C4-2B (cell line): ENCODE data around the gene IRAG1.
"Not testable (repeated sequence)": the region's sequence is repeated elsewhere in the genome, so short reads cannot be mapped to it uniquely, and the experiment has no call there.

Experiments used
- H3K27ac ChIP-seq: fragments of 450-650 bp; 2 replicates; pipeline ENCODE4 v1.5.1; 2017
- ZFX ChIP-seq: fragments of 450-650 bp; IDR thresholded peaks from 2 replicates; pipeline ENCODE4 v1.6.1; 2017
- TF ChIP-seq, protein P1 (sequence below): fragments of 450-650 bp; conservative IDR thresholded peaks from 2 replicates; pipeline ENCODE4 v1.5.1; 2017; ENCODE audit warnings: mild to moderate bottlenecking

Gene IRAG1

DNA sequence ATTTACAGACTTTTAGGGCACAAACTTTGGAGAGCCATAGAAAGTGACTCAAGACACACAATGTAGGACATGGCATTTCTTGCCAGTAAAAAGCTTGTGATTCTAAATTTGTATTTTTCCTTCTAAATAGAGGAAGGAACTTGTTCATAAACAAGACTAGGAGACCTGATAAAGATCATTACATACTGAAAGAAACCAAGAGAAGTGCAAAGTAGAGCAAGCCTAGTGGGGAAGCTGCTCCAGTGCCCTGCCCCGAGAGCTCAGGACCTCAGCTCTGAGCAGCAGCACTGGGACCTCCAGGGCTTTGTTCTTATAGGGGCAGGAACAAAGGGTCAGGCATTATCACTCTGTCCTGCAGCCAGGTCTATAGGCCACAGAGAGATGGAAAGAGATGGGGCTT lies 7.2 kb downstream of the IRAG1 start:
- no peak overlapping the region for H3K27ac ChIP-seq
- TF ChIP-seq, protein P1, sequence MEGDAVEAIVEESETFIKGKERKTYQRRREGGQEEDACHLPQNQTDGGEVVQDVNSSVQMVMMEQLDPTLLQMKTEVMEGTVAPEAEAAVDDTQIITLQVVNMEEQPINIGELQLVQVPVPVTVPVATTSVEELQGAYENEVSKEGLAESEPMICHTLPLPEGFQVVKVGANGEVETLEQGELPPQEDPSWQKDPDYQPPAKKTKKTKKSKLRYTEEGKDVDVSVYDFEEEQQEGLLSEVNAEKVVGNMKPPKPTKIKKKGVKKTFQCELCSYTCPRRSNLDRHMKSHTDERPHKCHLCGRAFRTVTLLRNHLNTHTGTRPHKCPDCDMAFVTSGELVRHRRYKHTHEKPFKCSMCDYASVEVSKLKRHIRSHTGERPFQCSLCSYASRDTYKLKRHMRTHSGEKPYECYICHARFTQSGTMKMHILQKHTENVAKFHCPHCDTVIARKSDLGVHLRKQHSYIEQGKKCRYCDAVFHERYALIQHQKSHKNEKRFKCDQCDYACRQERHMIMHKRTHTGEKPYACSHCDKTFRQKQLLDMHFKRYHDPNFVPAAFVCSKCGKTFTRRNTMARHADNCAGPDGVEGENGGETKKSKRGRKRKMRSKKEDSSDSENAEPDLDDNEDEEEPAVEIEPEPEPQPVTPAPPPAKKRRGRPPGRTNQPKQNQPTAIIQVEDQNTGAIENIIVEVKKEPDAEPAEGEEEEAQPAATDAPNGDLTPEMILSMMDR: no peak
- TF ChIP-seq ZFX: no peak

DNA sequence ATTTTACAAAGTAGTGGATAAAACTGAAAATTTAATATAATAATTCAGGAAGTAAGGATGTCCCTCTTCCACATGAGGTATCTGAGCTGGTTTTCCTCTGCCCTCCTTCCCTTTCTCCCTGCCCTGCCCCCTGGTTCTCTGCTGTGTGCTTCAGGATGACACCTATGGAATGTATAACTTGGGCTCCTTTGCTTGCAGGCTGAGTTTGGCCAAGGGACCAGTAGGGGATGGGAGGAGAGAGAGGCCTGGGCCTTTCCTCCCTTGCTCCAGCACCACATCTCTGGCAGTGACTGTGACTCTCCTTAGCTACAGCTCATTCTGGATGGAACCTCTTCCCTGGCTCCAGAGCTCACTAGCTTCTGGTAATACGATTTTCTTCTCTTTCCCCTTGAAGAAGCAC lies 10.1 kb downstream of the IRAG1 start:
- TF ChIP-seq, protein P1: no peak
- no peak for TF ChIP-seq ZFX
- no peak overlapping the region for H3K27ac ChIP-seq

DNA sequence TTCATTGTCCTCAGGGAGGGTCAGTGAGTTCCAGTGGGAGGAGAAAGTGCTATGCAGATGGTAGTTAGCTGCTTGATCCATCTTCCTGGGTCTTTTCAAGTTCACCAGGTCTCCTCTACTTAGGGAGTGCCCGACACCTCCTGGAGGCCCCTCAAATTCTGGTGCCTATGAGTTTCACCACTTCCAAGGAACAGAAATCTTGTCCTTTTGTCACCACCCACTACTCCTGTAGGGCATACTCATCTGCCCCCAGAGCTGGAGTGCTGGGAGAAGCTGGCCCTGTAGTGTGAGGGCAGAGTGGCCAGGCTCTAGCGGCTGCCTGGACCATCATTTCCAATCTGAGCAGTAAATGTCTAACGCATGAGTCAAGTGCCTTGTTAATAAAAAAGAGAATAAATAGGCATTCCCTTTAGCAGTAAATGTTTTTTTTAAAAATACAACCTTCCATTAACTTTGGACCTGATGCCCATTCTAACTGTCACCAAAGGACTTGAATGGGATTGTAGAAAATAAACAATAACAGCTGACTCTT lies 12.5 kb downstream of the IRAG1 start:
- TF ChIP-seq, protein P1: no peak
- TF ChIP-seq ZFX: no peak
- no peak overlapping the region for H3K27ac ChIP-seq

DNA sequence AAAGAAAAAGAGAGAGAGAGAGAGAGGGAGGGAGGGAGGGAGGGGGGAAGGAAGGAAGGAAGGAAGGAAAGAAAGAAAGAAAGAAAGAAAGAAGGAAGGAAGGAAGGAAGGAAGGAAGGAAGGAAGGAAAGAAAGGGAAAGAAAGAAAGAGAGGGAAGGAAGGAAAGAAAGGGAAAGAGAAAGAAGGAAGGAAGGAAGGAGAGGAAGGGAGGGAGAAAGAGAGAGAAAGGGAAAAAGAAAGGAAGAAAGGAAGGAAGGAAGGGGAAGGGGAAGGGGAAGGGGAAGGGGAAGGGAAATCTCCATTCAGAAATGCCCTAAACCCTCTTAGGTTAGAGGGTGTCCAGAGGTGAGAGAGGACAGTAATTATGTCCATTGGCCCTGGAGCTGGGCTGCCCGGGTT lies 13.3 kb downstream of the IRAG1 start:
- H3K27ac ChIP-seq: not testable (repeated sequence)

DNA sequence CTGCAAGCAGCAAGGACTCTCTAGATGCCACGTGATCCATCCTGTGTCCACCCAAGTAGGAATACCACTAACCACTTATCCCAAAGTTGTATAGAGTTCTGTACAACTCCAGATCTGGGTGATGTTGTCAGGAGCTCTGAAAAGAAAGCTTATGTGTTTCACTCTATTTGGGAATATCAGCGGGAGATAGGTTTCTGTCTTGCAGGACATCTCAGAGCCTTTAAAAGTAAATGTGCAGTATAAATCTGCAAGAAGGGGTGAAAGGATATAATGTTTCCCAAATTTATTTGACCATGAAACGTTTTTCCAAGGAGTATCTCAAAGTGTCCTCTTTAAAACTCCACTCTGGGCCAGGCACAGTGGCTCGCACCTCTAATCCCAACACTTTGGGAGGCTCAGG lies 13.9 kb downstream of the IRAG1 start:
- TF ChIP-seq, protein P1: no peak
- TF ChIP-seq ZFX: no peak

DNA sequence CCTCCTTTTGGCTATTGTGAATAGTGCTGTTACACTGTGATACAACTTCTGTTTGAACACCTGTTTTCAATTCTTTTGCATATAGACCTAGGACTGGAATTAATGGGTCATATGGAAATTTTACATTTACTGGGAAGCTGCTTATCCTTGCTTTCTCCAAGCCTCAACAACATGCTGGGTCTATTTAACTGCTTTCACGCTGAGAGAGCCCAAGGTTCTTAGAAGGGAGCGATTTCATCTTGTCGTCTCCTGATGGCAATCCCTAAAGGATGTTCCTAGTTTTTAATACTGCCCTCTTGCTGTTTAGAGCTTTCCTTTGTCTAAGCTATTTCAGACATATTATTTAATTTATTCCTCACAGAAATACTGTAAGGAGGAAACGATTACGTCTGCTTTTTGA lies 15.5 kb downstream of the IRAG1 start:
- no peak overlapping the region for H3K27ac ChIP-seq
- TF ChIP-seq ZFX: no peak
- TF ChIP-seq, protein P1: no peak

More for the DNA sequence above, 13.9 kb downstream of the IRAG1 start:
- H3K27ac ChIP-seq: no peak overlapping the region

DNA sequence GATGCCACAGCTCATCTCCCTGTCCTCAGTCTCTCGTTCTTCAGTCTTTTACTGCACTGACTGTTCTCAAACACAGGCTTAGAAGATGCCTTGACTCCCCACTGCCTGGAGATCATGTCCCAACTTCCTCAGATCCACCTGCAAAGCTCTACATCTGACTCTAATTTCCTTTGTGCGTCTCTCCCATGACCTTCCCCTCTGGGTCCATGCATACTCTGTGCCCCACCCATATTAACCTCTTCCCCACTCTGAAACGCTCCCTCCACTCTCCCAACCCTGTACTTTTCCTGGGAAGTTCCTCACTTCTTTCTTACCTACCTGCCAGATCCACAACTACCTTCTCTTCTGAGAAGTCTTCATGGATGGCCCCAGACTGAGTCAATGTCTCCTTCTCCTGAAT lies 16.6 kb downstream of the IRAG1 start:
- H3K27ac ChIP-seq: no peak overlapping the region
- TF ChIP-seq, protein P1: no peak
- TF ChIP-seq ZFX: no peak

DNA sequence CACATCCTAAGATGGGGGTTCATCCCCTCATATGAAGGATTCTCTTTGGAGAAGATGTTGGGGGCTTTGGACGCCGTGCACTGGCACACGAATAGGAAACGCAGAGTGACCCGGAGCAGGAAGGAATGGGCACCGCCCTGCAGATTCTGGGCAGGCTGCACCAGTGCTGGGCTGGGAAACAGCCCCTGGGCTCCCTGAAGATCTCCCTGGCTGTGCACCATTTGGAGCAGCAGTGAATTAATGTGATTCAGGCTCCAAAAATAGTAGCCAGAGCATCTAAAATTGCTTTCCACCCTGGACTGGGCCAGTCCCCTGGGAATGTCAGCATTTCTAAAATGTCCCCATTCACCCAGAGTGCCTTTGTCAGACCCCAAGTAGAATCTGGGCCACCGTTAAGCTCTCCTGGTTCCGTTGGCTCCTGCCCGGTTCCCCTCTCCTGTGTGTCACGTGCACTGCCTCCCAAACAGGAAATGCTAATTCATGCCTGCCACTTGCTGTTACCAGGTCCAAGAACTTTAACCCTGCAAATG lies 18.6 kb downstream of the IRAG1 start:
- no peak overlapping the region for H3K27ac ChIP-seq
- TF ChIP-seq, protein P1: no peak
- TF ChIP-seq ZFX: no peak
